ENCODE results near the gene BRCA1.

DNA sequence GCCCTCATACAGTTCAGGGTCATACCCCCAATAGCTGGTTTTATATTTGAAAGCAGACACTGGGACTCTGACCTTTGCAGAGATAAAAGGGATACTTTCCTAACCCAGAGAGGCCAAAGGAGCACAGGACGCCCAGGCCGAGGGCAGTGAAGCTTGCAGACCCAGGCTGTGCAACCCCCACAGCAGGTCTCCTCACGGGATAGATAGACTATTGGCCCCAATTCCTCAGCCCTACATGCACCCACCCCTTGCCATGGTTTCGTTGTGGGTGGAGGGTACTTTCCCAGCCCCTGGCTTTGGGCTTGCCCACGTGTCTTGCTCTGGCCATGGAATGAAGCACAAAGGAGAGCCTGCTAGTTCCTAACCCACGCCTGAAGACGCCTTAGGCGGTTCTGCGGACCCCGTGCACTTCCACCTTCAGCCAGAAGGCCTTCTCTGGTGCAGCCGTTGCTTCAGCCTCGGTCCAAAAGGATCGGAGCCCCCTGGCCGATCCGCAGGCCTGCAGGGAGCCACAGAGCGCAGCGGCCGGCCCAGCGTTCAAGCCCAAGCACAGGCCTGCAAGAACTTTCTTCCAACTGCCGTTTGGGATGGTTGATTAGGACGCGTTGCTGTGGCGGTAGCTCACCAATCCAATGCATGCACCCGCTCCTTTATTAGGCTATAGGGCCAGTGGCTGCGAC lies 9.8 kb upstream of the BRCA1 start:
- TF ChIP-seq, protein P1, sequence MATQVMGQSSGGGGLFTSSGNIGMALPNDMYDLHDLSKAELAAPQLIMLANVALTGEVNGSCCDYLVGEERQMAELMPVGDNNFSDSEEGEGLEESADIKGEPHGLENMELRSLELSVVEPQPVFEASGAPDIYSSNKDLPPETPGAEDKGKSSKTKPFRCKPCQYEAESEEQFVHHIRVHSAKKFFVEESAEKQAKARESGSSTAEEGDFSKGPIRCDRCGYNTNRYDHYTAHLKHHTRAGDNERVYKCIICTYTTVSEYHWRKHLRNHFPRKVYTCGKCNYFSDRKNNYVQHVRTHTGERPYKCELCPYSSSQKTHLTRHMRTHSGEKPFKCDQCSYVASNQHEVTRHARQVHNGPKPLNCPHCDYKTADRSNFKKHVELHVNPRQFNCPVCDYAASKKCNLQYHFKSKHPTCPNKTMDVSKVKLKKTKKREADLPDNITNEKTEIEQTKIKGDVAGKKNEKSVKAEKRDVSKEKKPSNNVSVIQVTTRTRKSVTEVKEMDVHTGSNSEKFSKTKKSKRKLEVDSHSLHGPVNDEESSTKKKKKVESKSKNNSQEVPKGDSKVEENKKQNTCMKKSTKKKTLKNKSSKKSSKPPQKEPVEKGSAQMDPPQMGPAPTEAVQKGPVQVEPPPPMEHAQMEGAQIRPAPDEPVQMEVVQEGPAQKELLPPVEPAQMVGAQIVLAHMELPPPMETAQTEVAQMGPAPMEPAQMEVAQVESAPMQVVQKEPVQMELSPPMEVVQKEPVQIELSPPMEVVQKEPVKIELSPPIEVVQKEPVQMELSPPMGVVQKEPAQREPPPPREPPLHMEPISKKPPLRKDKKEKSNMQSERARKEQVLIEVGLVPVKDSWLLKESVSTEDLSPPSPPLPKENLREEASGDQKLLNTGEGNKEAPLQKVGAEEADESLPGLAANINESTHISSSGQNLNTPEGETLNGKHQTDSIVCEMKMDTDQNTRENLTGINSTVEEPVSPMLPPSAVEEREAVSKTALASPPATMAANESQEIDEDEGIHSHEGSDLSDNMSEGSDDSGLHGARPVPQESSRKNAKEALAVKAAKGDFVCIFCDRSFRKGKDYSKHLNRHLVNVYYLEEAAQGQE (IDR thresholded peaks at IDR 0.05; ENCODE audit: insufficient read depth in 1 of 2, low read depth in 2 of 2, low read length in 2 of 2) = no peak
- no peak for TF ChIP-seq POLR2AphosphoS5 (IDR thresholded peaks at IDR 0.05; ENCODE audit: low read depth, low read length)
- no peak for TF ChIP-seq TAF1 (IDR thresholded peaks at IDR 0.05; ENCODE audit: borderline replicate concordance, insufficient read depth, low read length)
- no peak for TF ChIP-seq SIN3A (IDR thresholded peaks at IDR 0.05; ENCODE audit: borderline replicate concordance, insufficient read depth, low read length)
